H1 (cell line): ENCODE results near the gene SNAP47. TPM values are rescaled to one million over a fixed set of nuclear protein-coding genes. Genes with fewer than 3 reads are reported as not detected.

Experiments used
- BCL11A ChIP-seq, 2 experiments: IDR thresholded peaks; one replicate each; pipeline ENCODE4 v1.6.1; 2011; ENCODE audit warnings: low read depth in 2 of 2, low read length in 2 of 2, mild to moderate bottlenecking in 2 of 2
- CBX5 ChIP-seq: fragments of 300-800, 300-1000 bp; sonication (generic); IDR thresholded peaks from 2 replicates; pipeline ENCODE4 v1.7.1; 2016; ENCODE audit warnings: antibody characterized with exemption, low read length, low read depth
- CHD7 ChIP-seq: fragments of 300-600 bp; sonication (generic); IDR thresholded peaks from 2 replicates; pipeline ENCODE4 v1.7.1; 2012; ENCODE audit warnings: low read length, moderate library complexity, mild to moderate bottlenecking, inconsistent platforms; ENCODE audit not compliant: insufficient replicate concordance
- HDAC2 ChIP-seq, 2 experiments: fragments of 300-600 bp in 1 of 2; sonication (generic) in 1 of 2; IDR thresholded peaks; 2 replicates each; pipeline ENCODE4 v1.6.1; 2011 to 2012; ENCODE audit warnings: low read depth in 2 of 2, low read length in 2 of 2, mild to moderate bottlenecking in 2 of 2, moderate library complexity in 2 of 2, borderline replicate concordance in 1 of 2, inconsistent platforms in 1 of 2
- JUND ChIP-seq: IDR thresholded peaks from 2 replicates; pipeline ENCODE4 v1.6.1; 2011; ENCODE audit warnings: mild to moderate bottlenecking, improper control_type of control experiment, low read length
- KDM4A ChIP-seq: IDR thresholded peaks from one replicate; pipeline ENCODE4 v1.7.1; 2012; ENCODE audit warnings: low read depth, mild to moderate bottlenecking, moderate library complexity, low read length, inconsistent platforms; ENCODE audit not compliant: severe bottlenecking
- KDM5A ChIP-seq: fragments of 200-600 bp; IDR thresholded peaks from 2 replicates; pipeline ENCODE4 v1.7.1; 2012; ENCODE audit warnings: mild to moderate bottlenecking, low read length, inconsistent platforms, mixed read lengths
- RNF2 ChIP-seq: fragments of 200-900, 300-1000 bp; sonication (generic); IDR thresholded peaks from 2 replicates; pipeline ENCODE4 v1.7.1; 2016; ENCODE audit warnings: borderline replicate concordance, low read depth, mild to moderate bottlenecking, antibody characterized with exemption, low read length; ENCODE audit not compliant: poor library complexity, severe bottlenecking; ENCODE audit errors: missing control alignments
- USF2 ChIP-seq: IDR thresholded peaks from 2 replicates; pipeline ENCODE4 v1.6.1; 2011; ENCODE audit warnings: low read length, improper control_type of control experiment
- YY1 ChIP-seq: IDR thresholded peaks from 2 replicates; pipeline ENCODE4 v1.6.1; 2011; ENCODE audit warnings: low read depth, mild to moderate bottlenecking, low read length
- polyA plus RNA-seq, 7 experiments: library from polyadenylated mRNA; depleted of rRNA in 3 of 7; stranded (reverse) in 5 of 7; unstranded in 2 of 7; fragments of >200 nt in 5 of 7; fragments of 200-250 nt in 2 of 7; gene quantifications; 1 replicate in 5 of 7; 2 replicates in 1 of 7; 4 replicates in 1 of 7; pipeline versions ENCODE4 v1.2.1 to v1.2.3, GENCODE V29; 2011 to 2013; ENCODE audit warnings: missing spikeins in 2 of 7, mixed read lengths in 2 of 7
- total RNA-seq: library from RNA; stranded (reverse); fragmentation: NEBNext Ultra II Directional; extraction: Animal tissue kit (Norgen Biotek cat#: 25700); gene quantifications from 2 replicates; pipeline ENCODE4 v1.2.1, GENCODE V29; 2021

The SNAP47 gene
- total and polyA plus RNA-seq, 2 of the 8 experiments (the other 6 are each of a cell fraction or from before 2014, with no cell fraction given), result 37.6 to 42.2 TPM

GRCh38 chr1:227823537-227823936 lies 88.3 kb downstream of the SNAP47 start (continued):
- TF ChIP-seq CHD7 (no peak), KDM5A (no peak), RNF2 (no peak), KDM4A (no peak), BCL11A (IDR thresholded peaks at IDR 0.05; ENCODE audit: low read depth in 2 of 2, low read length in 2 of 2) (no peak), YY1 (no peak), HDAC2 (IDR thresholded peaks at IDR 0.05; ENCODE audit: borderline replicate concordance in 1 of 2, low read depth in 2 of 2, low read length in 2 of 2) (no peak), CBX5 (no peak), USF2 (no peak), JUND (no peak)
